Keratinocyte (primary cell): ENCODE measurements around the gene CMC1.
"Not testable (repeated sequence)": the region's sequence is repeated elsewhere in the genome, so short reads cannot be mapped to it uniquely, and the experiment has no call there.

Experiments used
- CTCF ChIP-seq, 3 experiments: IDR thresholded peaks in 1 of 3; conservative IDR thresholded peaks in 1 of 3; optimal IDR thresholded peaks in 1 of 3; 2 replicates in 2 of 3; 3 replicates in 1 of 3; pipeline versions ENCODE3 to v1.5.1; 2011; ENCODE audit warnings: low read length in 3 of 3, mild to moderate bottlenecking in 3 of 3, moderate library complexity in 2 of 3, control low read depth in 1 of 3, inconsistent platforms in 1 of 3; ENCODE audit not compliant: insufficient read depth in 2 of 3; ENCODE audit errors: extremely low read depth in 1 of 3
- EZH2 ChIP-seq: IDR thresholded peaks from one replicate; pipeline ENCODE4 v1.6.1; 2012; ENCODE audit warnings: inconsistent platforms, mild to moderate bottlenecking, low read length, moderate library complexity

GRCh38 chr3:28200366-28200848 lies 41.0 kb upstream of the CMC1 start:
- TF ChIP-seq CTCF (optimal IDR thresholded peaks at IDR 0.05 in 1 of 3, IDR thresholded peaks at IDR 0.05 in 1 of 3, conservative IDR thresholded peaks at IDR 0.05 in 1 of 3; ENCODE audit: extremely low read depth in 1 of 3, insufficient read depth in 2 of 3, low read length in 3 of 3); EZH2: not testable (repeated sequence)
